ENCODE results near the gene CLEC4F. TPM values are rescaled to one million over a fixed set of nuclear protein-coding genes. Genes with fewer than 3 reads are reported as not detected.

CLEC4F gene
- total and polyA plus RNA-seq, 12 donors, result 0.06 to 2.4 (median 0.30) TPM; not detected in 2

DNA sequence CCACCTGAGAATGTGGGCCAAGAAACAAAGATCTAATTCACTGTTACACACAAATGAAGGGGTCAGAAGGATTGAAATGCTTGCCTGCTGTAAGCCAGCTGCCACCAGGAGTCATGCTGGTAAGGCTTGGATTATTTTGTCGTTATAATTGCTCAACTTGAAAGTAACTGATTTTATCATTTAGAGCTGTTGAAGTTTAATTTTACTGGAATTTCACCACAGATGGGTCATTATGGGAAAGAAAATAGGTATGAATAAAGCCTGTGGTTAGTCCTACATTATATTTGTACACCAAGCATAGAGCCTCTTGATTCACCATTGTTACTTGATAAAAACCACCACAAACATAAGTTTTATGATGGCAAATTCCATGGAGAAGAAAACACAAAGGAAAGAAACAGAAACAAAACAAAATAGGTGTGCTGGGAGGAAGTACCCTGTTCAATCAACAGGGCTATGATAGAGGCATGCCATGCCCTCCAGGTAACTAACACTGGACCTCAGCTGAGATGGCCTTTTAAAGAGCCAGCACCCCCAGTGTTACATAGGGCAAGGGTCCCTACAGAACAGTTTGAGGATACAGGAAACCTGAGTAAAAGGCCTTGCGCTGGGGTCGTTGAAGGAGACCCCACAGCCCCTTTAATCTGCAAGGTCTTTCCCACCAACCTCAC, 3.0 kb downstream of the CLEC4F start:
- Histone ChIP-seq H3K4me3 (no peak overlapping the region), H3K27me3 (peaks cover 0 to 25% (median 11%) of the 10 kb centered on the region in 7 donors), H3K4me1 (no peaks in the 10 kb centered on the region), H3K36me3 (no peaks in the 10 kb centered on the region), H3K9me3 (no peaks in the 10 kb centered on the region), H3K27ac (no peak overlapping the region)
- no peak for DNase-seq
- ATAC-seq, result no peak
- intact Hi-C loops (cut with DNase I), result no loop called here
- 87 to 89% methylated on average over 3 of the region's 3 CpGs for WGBS, 2 donors
- TF ChIP-seq, protein P1, sequence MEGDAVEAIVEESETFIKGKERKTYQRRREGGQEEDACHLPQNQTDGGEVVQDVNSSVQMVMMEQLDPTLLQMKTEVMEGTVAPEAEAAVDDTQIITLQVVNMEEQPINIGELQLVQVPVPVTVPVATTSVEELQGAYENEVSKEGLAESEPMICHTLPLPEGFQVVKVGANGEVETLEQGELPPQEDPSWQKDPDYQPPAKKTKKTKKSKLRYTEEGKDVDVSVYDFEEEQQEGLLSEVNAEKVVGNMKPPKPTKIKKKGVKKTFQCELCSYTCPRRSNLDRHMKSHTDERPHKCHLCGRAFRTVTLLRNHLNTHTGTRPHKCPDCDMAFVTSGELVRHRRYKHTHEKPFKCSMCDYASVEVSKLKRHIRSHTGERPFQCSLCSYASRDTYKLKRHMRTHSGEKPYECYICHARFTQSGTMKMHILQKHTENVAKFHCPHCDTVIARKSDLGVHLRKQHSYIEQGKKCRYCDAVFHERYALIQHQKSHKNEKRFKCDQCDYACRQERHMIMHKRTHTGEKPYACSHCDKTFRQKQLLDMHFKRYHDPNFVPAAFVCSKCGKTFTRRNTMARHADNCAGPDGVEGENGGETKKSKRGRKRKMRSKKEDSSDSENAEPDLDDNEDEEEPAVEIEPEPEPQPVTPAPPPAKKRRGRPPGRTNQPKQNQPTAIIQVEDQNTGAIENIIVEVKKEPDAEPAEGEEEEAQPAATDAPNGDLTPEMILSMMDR (IDR thresholded peaks at IDR 0.05), result no peak

DNA sequence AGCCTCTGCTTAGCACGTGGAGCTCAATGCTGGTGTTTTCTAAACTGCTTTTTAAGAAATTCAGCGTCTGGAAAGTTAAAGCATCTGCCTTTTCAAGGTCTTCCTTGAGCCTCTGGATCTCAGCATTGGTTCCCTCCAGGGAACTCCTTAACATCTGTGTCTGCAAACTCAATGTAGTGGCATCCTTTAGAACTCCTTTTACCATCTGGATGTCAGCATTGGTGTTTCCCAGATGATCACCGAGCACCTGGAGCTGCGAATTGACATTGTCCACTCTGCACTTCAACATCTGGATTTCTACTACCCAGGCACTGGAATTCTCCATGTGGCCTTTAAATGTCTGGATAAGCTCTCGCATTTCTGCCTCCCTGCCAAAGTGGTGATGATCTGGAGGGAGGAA, 3.7 kb downstream of the CLEC4F start:
- peaks cover 0 to 25% (median 11%) of the 10 kb centered on the region in 7 donors for H3K27me3 ChIP-seq
- intact Hi-C loops (cut with DNase I), result no loop called here
- no peaks in the 10 kb centered on the region for H3K4me1 ChIP-seq
- DNase-seq (no peak), ATAC-seq (no peak)
- whole genome bisulfite sequencing, 2 donors, result 63 to 64% methylated on average over 5 of the region's 5 CpGs
- no peaks in the 10 kb centered on the region for H3K36me3 ChIP-seq
- no peak overlapping the region for H3K27ac ChIP-seq
- H3K4me3 ChIP-seq, result no peak overlapping the region
- no peaks in the 10 kb centered on the region for H3K9me3 ChIP-seq
- TF ChIP-seq, protein P1 (IDR thresholded peaks at IDR 0.05), result no peak

- Histone ChIP-seq H3K9me3 (peaks cover 0 to 5% (median 0%) of the 10 kb centered on the region in 11 donors), H3K4me3 (no peak overlapping the region), H3K4me1 (no peaks in the 10 kb centered on the region), H3K27ac (no peak overlapping the region), H3K27me3 (peaks cover 0 to 25% (median 0%) of the 10 kb centered on the region in 7 donors), H3K36me3 (no peaks in the 10 kb centered on the region)
- TF ChIP-seq, protein P1 (IDR thresholded peaks at IDR 0.05), result no peak
- 90 to 92% methylated on average over 12 of the region's 12 CpGs for WGBS, 2 donors
- intact Hi-C loops (cut with DNase I), result no loop called here
- no peak for ATAC-seq
- no peak for DNase-seq
Observed at GRCh38 chr2:70808983-70809958, 11.1 kb downstream of the CLEC4F start.

- 94% methylated on average over 4 of the region's 4 CpGs for WGBS, 2 donors
- Histone ChIP-seq H3K27ac (no peak overlapping the region), H3K36me3 (no peaks in the 10 kb centered on the region), H3K4me3 (no peak overlapping the region), H3K9me3 (peaks cover 0 to 5% (median 0%) of the 10 kb centered on the region in 11 donors), H3K4me1 (no peaks in the 10 kb centered on the region), H3K27me3 (peaks cover 0 to 25% (median 0%) of the 10 kb centered on the region in 7 donors)
- TF ChIP-seq, protein P1 (IDR thresholded peaks at IDR 0.05), result no peak
- intact Hi-C loops (cut with DNase I), result no loop called here
- ATAC-seq (no peak), DNase-seq (no peak)
Observed at GRCh38 chr2:70807828-70808118, 12.6 kb downstream of the CLEC4F start.
